WI38 (cell line): ENCODE measurements around the gene RRAGD.
A peak's percentile ranks its signal among the peaks of the same experiment; 100 is the strongest.

Experiments used
- H3K4me3 ChIP-seq: 2 replicates; pipeline ENCODE4 v1.5.1; 2011; ENCODE audit warnings: low read depth, mild to moderate bottlenecking, control low read depth, low read length
- TF ChIP-seq, protein P1 (sequence below): IDR thresholded peaks from 2 replicates; pipeline ENCODE4 v1.5.1; 2012; ENCODE audit warnings: low read depth, mild to moderate bottlenecking, control low read depth, low read length

Gene RRAGD, protein sequence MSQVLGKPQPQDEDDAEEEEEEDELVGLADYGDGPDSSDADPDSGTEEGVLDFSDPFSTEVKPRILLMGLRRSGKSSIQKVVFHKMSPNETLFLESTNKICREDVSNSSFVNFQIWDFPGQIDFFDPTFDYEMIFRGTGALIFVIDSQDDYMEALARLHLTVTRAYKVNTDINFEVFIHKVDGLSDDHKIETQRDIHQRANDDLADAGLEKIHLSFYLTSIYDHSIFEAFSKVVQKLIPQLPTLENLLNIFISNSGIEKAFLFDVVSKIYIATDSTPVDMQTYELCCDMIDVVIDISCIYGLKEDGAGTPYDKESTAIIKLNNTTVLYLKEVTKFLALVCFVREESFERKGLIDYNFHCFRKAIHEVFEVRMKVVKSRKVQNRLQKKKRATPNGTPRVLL

GRCh38 chr6:89412071-89413005 is at the start of gene RRAGD:
Gene RRAGD, minus strand, starts transcription at chr6:89412273. Its CDS starts 280 bp downstream, at chr6:89411993.
- peak within 1 kb of the TSS; percentile 46 for H3K4me3 ChIP-seq
- TF ChIP-seq, protein P1, sequence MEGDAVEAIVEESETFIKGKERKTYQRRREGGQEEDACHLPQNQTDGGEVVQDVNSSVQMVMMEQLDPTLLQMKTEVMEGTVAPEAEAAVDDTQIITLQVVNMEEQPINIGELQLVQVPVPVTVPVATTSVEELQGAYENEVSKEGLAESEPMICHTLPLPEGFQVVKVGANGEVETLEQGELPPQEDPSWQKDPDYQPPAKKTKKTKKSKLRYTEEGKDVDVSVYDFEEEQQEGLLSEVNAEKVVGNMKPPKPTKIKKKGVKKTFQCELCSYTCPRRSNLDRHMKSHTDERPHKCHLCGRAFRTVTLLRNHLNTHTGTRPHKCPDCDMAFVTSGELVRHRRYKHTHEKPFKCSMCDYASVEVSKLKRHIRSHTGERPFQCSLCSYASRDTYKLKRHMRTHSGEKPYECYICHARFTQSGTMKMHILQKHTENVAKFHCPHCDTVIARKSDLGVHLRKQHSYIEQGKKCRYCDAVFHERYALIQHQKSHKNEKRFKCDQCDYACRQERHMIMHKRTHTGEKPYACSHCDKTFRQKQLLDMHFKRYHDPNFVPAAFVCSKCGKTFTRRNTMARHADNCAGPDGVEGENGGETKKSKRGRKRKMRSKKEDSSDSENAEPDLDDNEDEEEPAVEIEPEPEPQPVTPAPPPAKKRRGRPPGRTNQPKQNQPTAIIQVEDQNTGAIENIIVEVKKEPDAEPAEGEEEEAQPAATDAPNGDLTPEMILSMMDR: no peak

DNA sequence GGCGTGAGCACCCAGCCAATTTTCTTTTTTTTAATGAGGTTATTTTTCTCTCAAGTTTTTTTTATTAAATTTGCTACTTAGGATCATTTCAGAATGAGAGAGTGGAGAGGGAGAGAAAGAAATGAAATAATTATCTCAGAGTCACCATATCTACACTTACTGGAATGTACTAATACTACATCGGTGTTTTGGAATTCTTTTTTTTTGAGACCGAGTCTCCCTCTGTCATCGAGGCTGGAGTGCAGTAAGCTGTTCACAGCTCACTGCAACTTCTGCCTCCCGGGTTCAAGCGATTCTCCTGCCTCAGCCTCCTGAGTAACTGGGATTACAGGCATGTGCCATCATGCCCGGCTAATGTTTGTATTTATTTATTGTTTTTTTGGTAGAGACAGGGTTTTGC is 48.6 kb upstream of the RRAGD start:
- TF ChIP-seq, protein P1: no peak
- H3K4me3 ChIP-seq: no peak overlapping the region

- H3K4me3 ChIP-seq: no peak overlapping the region
- TF ChIP-seq, protein P1: no peak
Measured at GRCh38 chr6:89459501-89459900, 47.4 kb upstream of the RRAGD start.

DNA sequence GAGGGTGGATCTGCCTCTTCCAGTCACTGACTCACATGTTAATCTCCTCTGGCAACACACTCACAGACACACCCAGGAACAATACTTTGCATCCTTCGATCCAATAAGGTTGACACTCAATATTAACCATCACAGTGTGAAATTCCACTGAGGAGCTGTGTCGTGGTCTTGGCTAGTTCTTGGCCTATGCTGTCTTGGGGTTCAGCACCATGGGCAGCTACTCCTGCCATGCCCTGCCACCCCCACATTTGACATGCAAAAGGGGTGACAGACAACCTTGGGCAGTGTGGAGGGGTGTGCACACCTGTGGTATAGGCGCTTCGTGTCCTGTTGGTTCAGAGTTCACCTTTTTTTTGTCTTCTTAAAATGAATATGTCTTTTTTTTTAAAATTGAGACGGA is 46.6 kb upstream of the RRAGD start:
- no peak overlapping the region for H3K4me3 ChIP-seq
- TF ChIP-seq, protein P1: no peak

GRCh38 chr6:89454300-89454699 is 42.2 kb upstream of the RRAGD start:
- H3K4me3 ChIP-seq: no peak overlapping the region
- TF ChIP-seq, protein P1: no peak

DNA sequence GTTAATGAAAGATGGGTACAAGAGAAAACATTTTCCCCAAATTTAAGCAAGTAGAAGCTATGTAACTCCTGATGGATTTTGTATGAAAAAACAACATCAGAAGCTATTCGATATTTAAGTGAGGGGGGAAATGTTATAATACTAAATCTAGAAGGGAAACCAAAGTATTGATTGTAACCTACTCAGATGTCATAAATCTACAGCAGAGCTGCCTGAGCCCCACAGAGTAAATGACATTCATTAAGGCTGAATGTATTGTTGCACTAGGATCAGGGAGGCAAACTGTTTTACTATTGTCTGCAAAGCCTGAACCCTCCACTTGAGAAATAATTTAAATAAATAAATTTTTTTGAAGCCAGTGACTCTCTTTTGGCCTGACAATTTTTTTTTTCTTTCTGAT is 40.2 kb upstream of the RRAGD start:
- TF ChIP-seq, protein P1: no peak
- H3K4me3 ChIP-seq: no peak overlapping the region
